Measurements from ENCODE around the gene GRIN3B. TPM values are rescaled to one million over a fixed set of nuclear protein-coding genes. Genes with fewer than 3 reads are reported as not detected.

The GRIN3B gene, protein sequence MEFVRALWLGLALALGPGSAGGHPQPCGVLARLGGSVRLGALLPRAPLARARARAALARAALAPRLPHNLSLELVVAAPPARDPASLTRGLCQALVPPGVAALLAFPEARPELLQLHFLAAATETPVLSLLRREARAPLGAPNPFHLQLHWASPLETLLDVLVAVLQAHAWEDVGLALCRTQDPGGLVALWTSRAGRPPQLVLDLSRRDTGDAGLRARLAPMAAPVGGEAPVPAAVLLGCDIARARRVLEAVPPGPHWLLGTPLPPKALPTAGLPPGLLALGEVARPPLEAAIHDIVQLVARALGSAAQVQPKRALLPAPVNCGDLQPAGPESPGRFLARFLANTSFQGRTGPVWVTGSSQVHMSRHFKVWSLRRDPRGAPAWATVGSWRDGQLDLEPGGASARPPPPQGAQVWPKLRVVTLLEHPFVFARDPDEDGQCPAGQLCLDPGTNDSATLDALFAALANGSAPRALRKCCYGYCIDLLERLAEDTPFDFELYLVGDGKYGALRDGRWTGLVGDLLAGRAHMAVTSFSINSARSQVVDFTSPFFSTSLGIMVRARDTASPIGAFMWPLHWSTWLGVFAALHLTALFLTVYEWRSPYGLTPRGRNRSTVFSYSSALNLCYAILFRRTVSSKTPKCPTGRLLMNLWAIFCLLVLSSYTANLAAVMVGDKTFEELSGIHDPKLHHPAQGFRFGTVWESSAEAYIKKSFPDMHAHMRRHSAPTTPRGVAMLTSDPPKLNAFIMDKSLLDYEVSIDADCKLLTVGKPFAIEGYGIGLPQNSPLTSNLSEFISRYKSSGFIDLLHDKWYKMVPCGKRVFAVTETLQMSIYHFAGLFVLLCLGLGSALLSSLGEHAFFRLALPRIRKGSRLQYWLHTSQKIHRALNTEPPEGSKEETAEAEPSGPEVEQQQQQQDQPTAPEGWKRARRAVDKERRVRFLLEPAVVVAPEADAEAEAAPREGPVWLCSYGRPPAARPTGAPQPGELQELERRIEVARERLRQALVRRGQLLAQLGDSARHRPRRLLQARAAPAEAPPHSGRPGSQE
- total RNA-seq (2021), result 0.11 and 0.13 TPM in 2 replicates
- not detected for Bru-seq, nascent RNA
- BruChase-seq, experiment 1, labeled RNA remaining after a 2-hour chase, result not detected
- BruChase-seq, experiment 2, labeled RNA remaining after a 6-hour chase, result percentile 14 among the genes with signal in this experiment
- long read RNA-seq, partial matches to known transcripts, result 0 of 3 reads
- long read RNA-seq, other reads (novel, unspliced or antisense), result 3 of 3 reads

DNA sequence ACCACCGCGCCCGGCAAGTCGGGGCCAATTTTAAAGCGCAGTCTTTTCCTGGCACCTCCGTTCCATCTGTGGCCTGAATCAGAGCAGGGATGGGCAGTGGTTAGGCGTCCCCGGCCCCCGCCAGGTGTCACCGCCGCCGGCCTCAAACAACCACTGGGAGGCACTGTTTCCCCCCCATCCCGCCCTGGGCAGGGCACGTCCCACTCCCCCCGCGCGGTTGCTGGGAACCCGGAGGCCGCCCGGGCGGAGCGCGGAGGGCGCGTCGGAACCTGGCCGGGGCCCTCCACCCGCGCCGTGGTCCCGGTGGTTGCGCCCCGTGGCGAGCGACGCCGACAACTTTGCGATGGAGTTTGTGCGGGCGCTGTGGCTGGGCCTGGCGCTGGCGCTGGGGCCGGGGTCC is at the start of gene GRIN3B:
TSS of gene GRIN3B (plus strand) at position 325 of the 400 bp plus-strand sequence. CDS start at position 344, 19 bp downstream.
- BruUV-seq (replicated peaks), result no TSS peak
- no peak within 1 kb of the TSS for H2AFZ ChIP-seq
- ChIA-PET POLR2A (ENCODE audit: unreplicated experiment) (no interaction called here), CTCF (no interaction called here)
- TF ChIP-seq, protein P1, sequence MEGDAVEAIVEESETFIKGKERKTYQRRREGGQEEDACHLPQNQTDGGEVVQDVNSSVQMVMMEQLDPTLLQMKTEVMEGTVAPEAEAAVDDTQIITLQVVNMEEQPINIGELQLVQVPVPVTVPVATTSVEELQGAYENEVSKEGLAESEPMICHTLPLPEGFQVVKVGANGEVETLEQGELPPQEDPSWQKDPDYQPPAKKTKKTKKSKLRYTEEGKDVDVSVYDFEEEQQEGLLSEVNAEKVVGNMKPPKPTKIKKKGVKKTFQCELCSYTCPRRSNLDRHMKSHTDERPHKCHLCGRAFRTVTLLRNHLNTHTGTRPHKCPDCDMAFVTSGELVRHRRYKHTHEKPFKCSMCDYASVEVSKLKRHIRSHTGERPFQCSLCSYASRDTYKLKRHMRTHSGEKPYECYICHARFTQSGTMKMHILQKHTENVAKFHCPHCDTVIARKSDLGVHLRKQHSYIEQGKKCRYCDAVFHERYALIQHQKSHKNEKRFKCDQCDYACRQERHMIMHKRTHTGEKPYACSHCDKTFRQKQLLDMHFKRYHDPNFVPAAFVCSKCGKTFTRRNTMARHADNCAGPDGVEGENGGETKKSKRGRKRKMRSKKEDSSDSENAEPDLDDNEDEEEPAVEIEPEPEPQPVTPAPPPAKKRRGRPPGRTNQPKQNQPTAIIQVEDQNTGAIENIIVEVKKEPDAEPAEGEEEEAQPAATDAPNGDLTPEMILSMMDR (conservative IDR thresholded peaks at IDR 0.05), result peak; percentile 66
- no peak for TF ChIP-seq EZH2 (IDR thresholded peaks at IDR 0.05; ENCODE audit: low read depth)
- H3K4me3 ChIP-seq, result peak within 1 kb of the TSS; percentile 31; the same call in 1 of the 2 replicates
- peaks cover 9% of the 10 kb centered on the region for H4K20me1 ChIP-seq (ENCODE audit: insufficient read depth)
- H3K27me3 ChIP-seq (ENCODE audit: insufficient read depth, low read depth), result peaks cover 34% of the 10 kb centered on the region
- peak within 1 kb of the TSS; percentile 47 for H3K4me2 ChIP-seq
- H3K4me1 ChIP-seq (replicated peaks; ENCODE audit: insufficient read depth), result peaks cover 17% of the 10 kb centered on the region
- no peak within 1 kb of the TSS for H3K27ac ChIP-seq
- H3K36me3 ChIP-seq (ENCODE audit: low read depth), result no peaks in the 10 kb centered on the region
- no peaks in the 10 kb centered on the region for H3K9me2 ChIP-seq (ENCODE audit: insufficient read depth)
- H3K79me2 ChIP-seq (ENCODE audit: low read depth), result no peaks in the 10 kb centered on the region
- peaks cover 29% of the 10 kb centered on the region; the same call in 1 of the 2 replicates for H3F3A ChIP-seq (ENCODE audit: insufficient read depth, low read depth)
- intact Hi-C loops (cut with micrococcal nuclease; ENCODE audit: unreplicated experiment), result no loop called here
- DNase-seq, result peak; percentile 42 to 59
- H3K9me3 ChIP-seq (ENCODE audit: insufficient read depth, low read depth), result no peaks in the 10 kb centered on the region

- CTCF ChIA-PET, result no interaction called here
- H3K36me3 ChIP-seq (ENCODE audit: low read depth), result no peaks in the 10 kb centered on the region
- peak overlapping the region; percentile 90 for H3K4me2 ChIP-seq
- 0 out of 2 replicates have a peak, but pooled peaks cover 4% of the 10 kb centered on the region for H3K79me2 ChIP-seq (ENCODE audit: low read depth)
- H3K27ac ChIP-seq, result no peak overlapping the region
- POLR2A ChIA-PET (ENCODE audit: unreplicated experiment), result interaction anchor here (0.7 kb wide), 1 partner anchor 20 kb away, joined by 4 read pairs; no protein-coding TSS in a partner anchor
- H3F3A ChIP-seq (ENCODE audit: insufficient read depth, low read depth), result peaks cover 28% of the 10 kb centered on the region; the same call in 1 of the 2 replicates
- no peaks in the 10 kb centered on the region for H3K9me2 ChIP-seq (ENCODE audit: insufficient read depth)
- peaks cover 38% of the 10 kb centered on the region for H3K4me1 ChIP-seq (replicated peaks; ENCODE audit: insufficient read depth)
- H3K4me3 ChIP-seq, result no peak overlapping the region
- H4K20me1 ChIP-seq (ENCODE audit: insufficient read depth), result no peaks in the 10 kb centered on the region; the same call in 1 of the 2 replicates
- H2AFZ ChIP-seq, result no peak overlapping the region
- BruUV-seq (replicated peaks), result no TSS peak
- TF ChIP-seq EZH2 (IDR thresholded peaks at IDR 0.05; ENCODE audit: low read depth), result no peak
- TF ChIP-seq, protein P1 (conservative IDR thresholded peaks at IDR 0.05), result no peak
- H3K27me3 ChIP-seq (ENCODE audit: insufficient read depth, low read depth), result no peaks in the 10 kb centered on the region
- DNase-seq, result no peak
- no peaks in the 10 kb centered on the region for H3K9me3 ChIP-seq (ENCODE audit: insufficient read depth, low read depth)
- intact Hi-C loops (cut with micrococcal nuclease; ENCODE audit: unreplicated experiment), result no loop called here
These were observed 48.1 kb upstream of the GRIN3B start for GRCh38 chr19:952049-952679.

Data from PC-9 (cell line).